ENCODE measurements around the gene MTRR.

GRCh38 chr5:7902666-7903625, 34.0 kb downstream of the MTRR start:
- no peak for TF ChIP-seq CTCF (tag by site-specific recombination; IDR thresholded peaks at IDR 0.05)
- TF ChIP-seq ZNF670 (tag by site-specific recombination; IDR thresholded peaks at IDR 0.05; ENCODE audit: low read depth), result no peak
- no peak for TF ChIP-seq REST (tag by site-specific recombination; IDR thresholded peaks at IDR 0.05)
- TF ChIP-seq ZBTB7A (tag by site-specific recombination; IDR thresholded peaks at IDR 0.05; ENCODE audit: low read depth), result no peak
- TF ChIP-seq GFI1B (tag by site-specific recombination; IDR thresholded peaks at IDR 0.05), result no peak
- no peak for TF ChIP-seq ZNF558 (tag by site-specific recombination; IDR thresholded peaks at IDR 0.05)
- TF ChIP-seq ZNF274 (IDR thresholded peaks at IDR 0.05; ENCODE audit: low read length), result no peak
- no peak for TF ChIP-seq ZNF274 (tag by site-specific recombination; IDR thresholded peaks at IDR 0.05; ENCODE audit: borderline replicate concordance)
- TF ChIP-seq WT1 (tag by site-specific recombination; IDR thresholded peaks at IDR 0.05), result no peak
- no peak for TF ChIP-seq ZNF76 (tag by site-specific recombination; IDR thresholded peaks at IDR 0.05; ENCODE audit: borderline replicate concordance, low read depth)

Data from HEK293 (cell line).